SW480 (cell line): Measurements from ENCODE around the gene PRKN.
A peak's percentile ranks its signal among the peaks of the same experiment; 100 is the strongest.

Source experiments
- DNase-seq: peaks from one replicate; pipeline ENCODE4 v3.0.0-alpha.2; 2016; ENCODE audit warnings: low spot score

The PRKN gene

GRCh38 chr6:162118706-162119105 lies 608.9 kb downstream of the PRKN start:
- no peak for DNase-seq

GRCh38 chr6:162116902-162117525 lies 610.6 kb downstream of the PRKN start:
- DNase-seq, result no peak

- no peak for DNase-seq
Observed at GRCh38 chr6:162109480-162110050, 618.0 kb downstream of the PRKN start.

- DNase-seq, result no peak
Observed at GRCh38 chr6:162108041-162108440, 619.5 kb downstream of the PRKN start.

- DNase-seq, result no peak
Observed at GRCh38 chr6:162100096-162100495, 627.5 kb downstream of the PRKN start.

GRCh38 chr6:162099685-162100084 lies 627.9 kb downstream of the PRKN start:
- DNase-seq, result peak; percentile 50

- no peak for DNase-seq
Observed at GRCh38 chr6:162092816-162093502, 634.6 kb downstream of the PRKN start.

- DNase-seq, result peak; percentile 2
Observed at GRCh38 chr6:162090734-162091133, 636.8 kb downstream of the PRKN start.

- no peak for DNase-seq
Observed at GRCh38 chr6:162088091-162088490, 639.5 kb downstream of the PRKN start.

- DNase-seq, result no peak
Observed at GRCh38 chr6:162085561-162085960, 642.0 kb downstream of the PRKN start.

GRCh38 chr6:162082520-162082919 lies 645.0 kb downstream of the PRKN start:
- no peak for DNase-seq

GRCh38 chr6:162078667-162079066 lies 648.9 kb downstream of the PRKN start:
- DNase-seq, result no peak

- DNase-seq, result no peak
Observed at GRCh38 chr6:162078126-162078525, 649.4 kb downstream of the PRKN start.

GRCh38 chr6:162076816-162077215 lies 650.8 kb downstream of the PRKN start:
- no peak for DNase-seq

GRCh38 chr6:162074641-162075275 lies 652.8 kb downstream of the PRKN start:
- no peak for DNase-seq

- no peak for DNase-seq
Observed at GRCh38 chr6:162070639-162071038, 656.9 kb downstream of the PRKN start.

GRCh38 chr6:162069995-162070394 lies 657.6 kb downstream of the PRKN start:
- DNase-seq, result no peak

GRCh38 chr6:162068340-162068739 lies 659.2 kb downstream of the PRKN start:
- DNase-seq, result no peak

- no peak for DNase-seq
Observed at GRCh38 chr6:162063666-162064065, 663.9 kb downstream of the PRKN start.

- peak; percentile 92 for DNase-seq
Observed at GRCh38 chr6:162058281-162058875, 669.2 kb downstream of the PRKN start.

- DNase-seq, result peak; percentile 22
Observed at GRCh38 chr6:162056745-162057144, 670.8 kb downstream of the PRKN start.

- DNase-seq, result no peak
Observed at GRCh38 chr6:162056061-162056460, 671.5 kb downstream of the PRKN start.

GRCh38 chr6:162055365-162055764 lies 672.2 kb downstream of the PRKN start:
- DNase-seq, result no peak
